IPS DF 6.9 (cell line): ENCODE measurements around the gene NUDT14.

Experiments
- DNase-seq: peaks from one replicate; pipeline ENCODE4 v3.0.0-alpha.2; 2013; ENCODE audit warnings: low read depth, low spot score
- H3K27ac ChIP-seq: one replicate; pipeline ENCODE4 v1.5.1; 2013; ENCODE audit warnings: low read length, control low read depth
- H3K27me3 ChIP-seq: 2 replicates; pipeline ENCODE4 v1.6.1; 2013; ENCODE audit warnings: mild to moderate bottlenecking, low read length; ENCODE audit not compliant: control insufficient read depth, insufficient read depth
- H3K36me3 ChIP-seq: 2 replicates; pipeline ENCODE4 v1.6.1; 2013; ENCODE audit warnings: low read length; ENCODE audit not compliant: control insufficient read depth, insufficient read depth
- H3K4me1 ChIP-seq: 2 replicates; pipeline ENCODE4 v1.6.1; 2013; ENCODE audit warnings: low read length; ENCODE audit not compliant: control insufficient read depth, insufficient read depth
- H3K4me3 ChIP-seq: 2 replicates; pipeline ENCODE4 v1.5.1; 2013; ENCODE audit warnings: mild to moderate bottlenecking, low read length
- H3K9me3 ChIP-seq: 2 replicates; pipeline ENCODE4 v1.6.1; 2013; ENCODE audit warnings: low read length, inconsistent platforms; ENCODE audit not compliant: control insufficient read depth, insufficient read depth
- WGBS: extraction: QIAGEN DNeasy Blood & Tissue Kit; methylation state at CpG from one replicate; pipeline ENCODE4 v1.1.7; 2013; ENCODE audit warnings: mixed read lengths, missing lambda C conversion rate; ENCODE audit not compliant: insufficient read length, insufficient coverage; 5-methylcytosine and 5-hydroxymethylcytosine counted together

NUDT14 gene

DNA sequence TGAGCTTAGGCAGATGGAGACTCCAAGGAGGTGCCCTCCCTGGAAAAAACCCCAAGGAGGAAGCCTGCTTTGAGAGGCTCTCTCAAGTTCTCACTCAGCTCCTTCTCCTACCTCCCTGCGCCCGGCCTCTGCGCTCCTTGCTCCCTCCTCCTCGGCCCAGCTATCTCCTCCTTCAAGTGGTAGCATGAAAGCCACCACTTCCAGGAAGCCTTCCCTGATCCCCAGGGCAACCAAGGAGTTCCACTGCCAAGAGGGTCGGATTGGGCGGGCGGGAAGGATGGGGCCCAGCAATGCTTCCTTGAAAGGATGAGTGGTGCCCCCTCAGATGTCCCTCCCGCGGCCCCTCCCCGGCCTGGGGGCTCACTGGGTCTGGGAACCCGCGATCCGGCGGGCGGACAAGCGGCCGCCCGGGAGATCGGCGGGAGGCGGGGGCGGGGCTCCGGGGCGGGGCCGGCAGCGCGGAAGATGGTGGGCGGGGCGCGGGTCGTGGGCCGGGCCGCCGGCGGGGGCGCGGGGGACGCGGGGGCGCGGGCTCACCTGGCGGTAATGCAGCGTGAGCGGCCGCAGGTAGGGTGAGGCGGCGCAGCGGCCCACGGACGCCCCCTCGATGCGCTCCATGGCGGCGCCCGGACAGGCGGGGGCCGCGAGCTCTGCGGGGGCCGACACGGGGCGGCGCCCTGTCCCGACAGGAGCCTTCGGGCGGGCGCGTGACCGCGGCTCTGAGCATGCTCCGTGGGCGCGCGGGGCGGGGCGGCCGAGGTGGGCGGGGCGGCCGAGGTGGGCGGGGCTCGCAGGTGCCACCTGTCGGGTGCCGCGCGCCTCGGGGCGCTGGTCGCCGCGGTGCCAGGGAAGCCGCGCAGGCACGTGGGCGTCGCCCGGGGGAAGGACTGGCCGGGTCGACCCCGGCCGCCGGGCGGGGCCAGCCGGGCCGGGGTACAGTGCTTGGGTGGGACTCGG, at the start of gene NUDT14:
TSS of gene NUDT14 (minus strand) at position 721 of the 957 bp plus-strand sequence. CDS start at position 618, 103 bp downstream.
- no CpG with 5 or more reads among the region's 106 CpGs for WGBS
- H3K9me3 ChIP-seq = no peaks in the 10 kb centered on the region
- peaks cover under 1% of the 10 kb centered on the region; the same call in 1 of the 2 replicates for H3K4me1 ChIP-seq
- no peak for DNase-seq
- H3K27me3 ChIP-seq = peaks cover 3% of the 10 kb centered on the region; the same call in 1 of the 2 replicates
- H3K36me3 ChIP-seq = no peaks in the 10 kb centered on the region; the same call in 1 of the 2 replicates
- H3K4me3 ChIP-seq = peak within 1 kb of the TSS; percentile 65; the same call in 1 of the 2 replicates
- no peak within 1 kb of the TSS for H3K27ac ChIP-seq

DNA sequence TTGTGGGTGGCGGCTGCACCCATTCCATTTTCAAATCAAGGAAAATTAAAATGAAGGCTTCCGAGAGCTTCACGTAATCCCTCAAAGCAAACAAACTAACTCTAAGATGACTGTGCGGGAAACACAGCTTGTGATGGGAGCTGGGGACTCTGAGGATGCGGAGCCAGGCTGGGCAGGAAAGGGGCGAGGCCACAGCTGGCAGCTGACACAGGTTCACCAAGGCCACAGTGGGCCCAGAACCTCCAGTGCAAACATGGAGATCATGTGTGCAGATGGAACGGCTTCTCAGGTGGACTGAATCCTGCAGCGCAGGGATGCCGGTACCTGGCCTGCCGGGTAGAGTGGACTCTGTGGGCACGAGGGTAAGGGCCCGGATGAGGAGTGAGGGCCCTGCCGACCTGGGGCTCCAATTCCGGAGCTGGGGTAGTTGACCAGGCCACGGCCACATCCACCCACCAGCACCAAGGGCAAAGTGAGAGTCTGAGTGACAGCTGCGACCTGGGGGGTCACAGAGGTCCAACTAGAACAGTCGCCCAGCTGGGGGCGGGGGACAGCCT, 48.1 kb upstream of the NUDT14 start:
- peaks cover 7% of the 10 kb centered on the region for H3K36me3 ChIP-seq
- DNase-seq = no peak
- no peak overlapping the region for H3K27ac ChIP-seq
- H3K4me3 ChIP-seq = no peak overlapping the region
- no peaks in the 10 kb centered on the region for H3K27me3 ChIP-seq
- H3K4me1 ChIP-seq = no peaks in the 10 kb centered on the region; the same call in 1 of the 2 replicates
- WGBS = no CpG with 5 or more reads among the region's 18 CpGs
- H3K9me3 ChIP-seq = no peaks in the 10 kb centered on the region

GRCh38 chr14:105228562-105228961, 47.5 kb upstream of the NUDT14 start:
- peaks cover 7% of the 10 kb centered on the region for H3K36me3 ChIP-seq
- WGBS = no CpG with 5 or more reads among the region's 17 CpGs

GRCh38 chr14:105227346-105227745, 46.2 kb upstream of the NUDT14 start:
- no peaks in the 10 kb centered on the region for H3K27me3 ChIP-seq
- DNase-seq = no peak
- H3K4me3 ChIP-seq = no peak overlapping the region
- H3K9me3 ChIP-seq = no peaks in the 10 kb centered on the region
- no peak overlapping the region for H3K27ac ChIP-seq
- H3K36me3 ChIP-seq = peaks cover 7% of the 10 kb centered on the region
- WGBS = no CpG with 5 or more reads among the region's 14 CpGs
- no peaks in the 10 kb centered on the region; the same call in 1 of the 2 replicates for H3K4me1 ChIP-seq

More at GRCh38 chr14:105228562-105228961, 47.5 kb upstream of the NUDT14 start:
- H3K9me3 ChIP-seq = no peaks in the 10 kb centered on the region
- no peaks in the 10 kb centered on the region; the same call in 1 of the 2 replicates for H3K4me1 ChIP-seq
- no peak overlapping the region for H3K4me3 ChIP-seq
- no peak for DNase-seq
- no peak overlapping the region for H3K27ac ChIP-seq
- no peaks in the 10 kb centered on the region for H3K27me3 ChIP-seq

DNA sequence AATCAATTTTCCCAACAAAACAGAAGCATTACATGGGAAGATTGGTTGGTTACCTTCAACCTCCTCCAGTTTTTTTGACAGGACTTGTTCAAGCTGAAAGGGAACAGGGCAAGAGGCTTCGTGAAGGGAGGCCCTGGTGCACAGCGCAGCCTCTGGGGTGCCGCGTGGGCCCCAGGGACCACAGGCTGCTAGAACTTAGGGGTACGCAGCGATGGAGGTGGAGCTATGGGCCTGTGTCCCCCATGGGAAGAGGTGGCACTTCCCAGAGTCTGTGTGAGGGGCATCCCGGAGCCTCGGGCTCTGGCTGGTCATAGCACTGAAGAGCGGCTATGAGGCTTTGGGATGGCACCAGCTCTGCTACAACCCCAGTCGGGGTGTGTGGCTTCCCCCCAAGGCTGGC, 45.1 kb upstream of the NUDT14 start:
- H3K9me3 ChIP-seq = no peaks in the 10 kb centered on the region
- no peak overlapping the region for H3K4me3 ChIP-seq
- DNase-seq = no peak
- H3K27ac ChIP-seq = no peak overlapping the region
- H3K36me3 ChIP-seq = peaks cover 9% of the 10 kb centered on the region
- no peaks in the 10 kb centered on the region; the same call in 1 of the 2 replicates for H3K4me1 ChIP-seq
- H3K27me3 ChIP-seq = no peaks in the 10 kb centered on the region
- no CpG with 5 or more reads among the region's 10 CpGs for WGBS

DNA sequence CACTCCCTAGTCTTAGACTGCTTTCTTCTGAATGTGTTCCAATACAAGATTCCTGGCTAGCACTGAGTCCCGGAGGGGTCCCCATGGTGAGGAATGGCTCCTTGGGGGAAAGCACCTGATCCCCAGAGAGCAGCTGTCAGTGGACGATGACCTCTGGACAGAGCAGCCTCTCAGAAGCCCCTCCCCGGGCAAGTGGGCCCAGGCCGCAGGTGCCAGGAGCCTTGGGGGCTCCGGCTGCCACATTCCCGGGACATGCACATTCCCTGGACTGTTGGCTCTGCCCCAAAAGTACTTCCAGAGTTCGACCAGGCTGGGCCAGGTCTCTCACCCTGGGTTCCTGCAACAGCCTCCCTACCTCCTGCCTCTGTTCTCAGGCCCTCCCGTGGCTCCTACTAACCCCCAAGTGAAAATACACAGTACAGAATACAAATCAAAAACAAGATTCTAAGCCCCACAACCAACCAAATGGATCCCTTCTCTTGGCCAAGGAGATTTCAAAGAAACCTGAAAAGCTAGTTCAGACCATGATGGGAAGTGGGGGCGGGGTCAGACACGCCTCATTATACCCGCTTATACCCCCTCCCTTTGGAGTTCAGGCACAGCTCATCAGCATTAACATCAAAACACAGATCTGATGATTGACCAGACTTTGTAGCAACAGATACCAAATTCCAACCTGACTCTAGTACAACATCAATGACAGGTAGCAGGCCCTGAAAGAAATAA, 43.9 kb upstream of the NUDT14 start:
- no CpG with 5 or more reads among the region's 11 CpGs for WGBS
- Histone ChIP-seq H3K4me3 (no peak overlapping the region), H3K27ac (no peak overlapping the region), H3K4me1 (no peaks in the 10 kb centered on the region; the same call in 1 of the 2 replicates), H3K27me3 (no peaks in the 10 kb centered on the region), H3K9me3 (no peaks in the 10 kb centered on the region), H3K36me3 (peaks cover 9% of the 10 kb centered on the region)
- no peak for DNase-seq

DNA sequence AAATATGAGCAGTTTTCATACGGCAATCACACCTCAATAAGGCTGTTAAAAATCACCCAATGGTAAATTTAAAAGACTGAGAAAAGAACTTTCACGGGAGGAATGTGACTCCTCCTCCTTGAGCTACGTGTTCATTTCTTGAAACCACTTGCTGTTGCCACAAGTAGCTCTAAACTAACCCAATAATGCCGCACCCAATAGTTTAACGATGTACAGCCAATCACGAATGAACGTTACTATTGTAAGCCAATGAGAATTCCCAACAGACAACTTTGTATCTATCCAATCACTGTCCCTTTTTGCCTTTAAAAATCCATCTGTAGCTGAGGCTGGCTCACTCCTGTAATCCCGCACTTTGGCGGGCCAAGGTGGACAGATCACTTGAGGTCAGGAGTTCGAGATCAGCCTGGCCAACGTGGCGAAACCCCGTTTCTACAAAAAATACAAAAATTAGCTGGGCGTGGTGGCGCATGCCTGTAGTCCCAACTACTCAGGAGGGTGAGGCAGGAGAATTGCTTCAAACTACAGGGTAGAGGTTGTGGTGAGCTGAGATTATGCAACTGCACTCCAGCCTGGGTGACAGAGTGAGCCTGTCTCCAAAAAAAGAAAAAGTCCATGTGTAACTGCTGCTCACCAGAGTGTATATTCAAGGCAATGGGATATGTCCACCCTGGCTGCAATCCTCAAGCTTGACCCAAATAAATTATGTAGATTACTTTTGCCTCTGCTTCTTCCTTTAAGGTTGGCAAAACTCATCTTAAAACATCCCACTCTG, 42.8 kb upstream of the NUDT14 start:
- Histone ChIP-seq H3K9me3 (no peaks in the 10 kb centered on the region), H3K4me1 (no peaks in the 10 kb centered on the region; the same call in 1 of the 2 replicates), H3K27me3 (no peaks in the 10 kb centered on the region), H3K4me3 (no peak overlapping the region), H3K36me3 (peaks cover 9% of the 10 kb centered on the region), H3K27ac (no peak overlapping the region)
- no peak for DNase-seq
- no CpG with 5 or more reads among the region's 15 CpGs for WGBS

- H3K9me3 ChIP-seq = no peaks in the 10 kb centered on the region
- peaks cover 12% of the 10 kb centered on the region for H3K36me3 ChIP-seq
- DNase-seq = no peak
- H3K4me1 ChIP-seq = no peaks in the 10 kb centered on the region; the same call in 1 of the 2 replicates
- H3K27me3 ChIP-seq = no peaks in the 10 kb centered on the region
- H3K4me3 ChIP-seq = no peak overlapping the region
- no CpG with 5 or more reads among the region's 16 CpGs for WGBS
- no peak overlapping the region for H3K27ac ChIP-seq
Measured at GRCh38 chr14:105223260-105223659, 42.1 kb upstream of the NUDT14 start.

- WGBS = no CpG with 5 or more reads among the region's 27 CpGs
Measured at GRCh38 chr14:105221598-105222178, 40.6 kb upstream of the NUDT14 start.

More at GRCh38 chr14:105221598-105222178, 40.6 kb upstream of the NUDT14 start:
- Histone ChIP-seq H3K27ac (no peak overlapping the region), H3K4me3 (no peak overlapping the region), H3K9me3 (no peaks in the 10 kb centered on the region), H3K4me1 (no peaks in the 10 kb centered on the region; the same call in 1 of the 2 replicates), H3K36me3 (peaks cover 11% of the 10 kb centered on the region), H3K27me3 (no peaks in the 10 kb centered on the region)
- DNase-seq = no peak
